ENCODE data around the gene NIPAL3. TPM values are rescaled to one million over a fixed set of nuclear protein-coding genes. Genes with fewer than 3 reads are reported as not detected.

NIPAL3 gene
- total RNA-seq, 1 experiment from 2014 or later = 7.7 TPM

DNA sequence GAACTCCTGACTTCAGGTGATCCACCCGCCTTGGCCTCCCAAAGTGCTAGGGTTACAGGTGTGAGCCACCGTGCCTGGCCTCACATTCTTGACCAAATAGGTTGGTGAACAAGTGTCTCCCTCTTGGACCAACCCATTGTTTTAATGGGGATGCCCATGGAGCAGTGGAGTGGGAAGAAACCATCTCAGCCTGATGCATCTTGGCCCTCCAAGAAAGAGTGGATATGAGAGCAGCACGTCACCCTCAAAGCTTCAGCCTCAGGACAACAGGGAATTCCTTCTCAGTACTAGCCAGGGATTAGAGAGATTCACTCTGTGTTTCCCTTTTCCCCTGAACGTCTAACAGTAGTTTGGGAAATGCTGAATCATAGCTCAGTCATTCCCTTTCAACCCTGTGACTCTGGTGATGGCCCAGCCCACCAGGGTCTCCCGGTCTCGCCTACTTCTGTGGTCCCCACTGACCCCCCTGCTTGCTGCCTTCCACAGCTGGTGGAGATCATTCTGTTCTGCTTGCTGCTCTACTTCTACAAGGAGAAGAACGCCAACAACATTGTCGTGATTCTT lies 37.4 kb downstream of the NIPAL3 start:
- Histone ChIP-seq H3K23me2 (ENCODE audit: insufficient read length, low read depth, low read length, poor library complexity, severe bottlenecking) (no peaks in the 10 kb centered on the region), H3K9me3 (ENCODE audit: control insufficient read depth, low read depth, low read length) (no peaks in the 10 kb centered on the region)
- no CpG with 5 or more reads among the region's 8 CpGs for WGBS (ENCODE audit: extremely low coverage, insufficient read length, low lambda C conversion rate)

More for the DNA sequence above, 37.4 kb downstream of the NIPAL3 start:
- Mint-ChIP-seq H3K27ac (no peak overlapping the region), H3K9me3 (no peaks in the 10 kb centered on the region), H3K4me3 (no peak overlapping the region; a peak in 1 of 5 replicates), H3K4me1 (no peaks in the 10 kb centered on the region), H3K36me3 (ENCODE audit: insufficient read depth in 1 of 3, low read depth in 3 of 3) (peaks cover 0 to 4% (median 4%) of the 10 kb centered on the region in 3 experiments; a peak in 1 of 7 replicates), H3K27me3 (ENCODE audit: low read depth) (no peaks in the 10 kb centered on the region)
- no peak overlapping the region for H3K18ac ChIP-seq (ENCODE audit: insufficient read length, low read depth, low read length)
- H3K4me2 ChIP-seq (ENCODE audit: insufficient read depth, insufficient read length, low read length) = no peak overlapping the region
- H3T11ph ChIP-seq (ENCODE audit: low read length) = no peak overlapping the region
- no peak overlapping the region for H2AK5ac ChIP-seq (ENCODE audit: insufficient read length, low read length)
- DNase-seq = no peak
- no peak overlapping the region for H2BK5ac ChIP-seq (ENCODE audit: insufficient read length, low read length)
- no peak overlapping the region for H2BK15ac ChIP-seq (ENCODE audit: low read depth, low read length)
- H3K56ac ChIP-seq (ENCODE audit: insufficient read length, low read depth, low read length) = no peak overlapping the region
- no peaks in the 10 kb centered on the region for H3K79me2 ChIP-seq (ENCODE audit: insufficient read depth, low read length)
- H2BK12ac ChIP-seq (ENCODE audit: insufficient read length, low read depth, low read length) = no peak overlapping the region
- H2BK20ac ChIP-seq (ENCODE audit: low read depth, low read length, poor library complexity, severe bottlenecking) = no peak overlapping the region
- H3K4me1 ChIP-seq (ENCODE audit: insufficient read depth, low read length) = no peaks in the 10 kb centered on the region
- H3K23ac ChIP-seq (ENCODE audit: insufficient read length, low read depth, low read length) = no peak overlapping the region
- no peak overlapping the region for H4K5ac ChIP-seq (ENCODE audit: insufficient read length, low read depth, low read length)
- H3K79me1 ChIP-seq (ENCODE audit: insufficient read depth, low read depth, low read length, poor library complexity, severe bottlenecking) = no peaks in the 10 kb centered on the region
- TF ChIP-seq, protein P1, sequence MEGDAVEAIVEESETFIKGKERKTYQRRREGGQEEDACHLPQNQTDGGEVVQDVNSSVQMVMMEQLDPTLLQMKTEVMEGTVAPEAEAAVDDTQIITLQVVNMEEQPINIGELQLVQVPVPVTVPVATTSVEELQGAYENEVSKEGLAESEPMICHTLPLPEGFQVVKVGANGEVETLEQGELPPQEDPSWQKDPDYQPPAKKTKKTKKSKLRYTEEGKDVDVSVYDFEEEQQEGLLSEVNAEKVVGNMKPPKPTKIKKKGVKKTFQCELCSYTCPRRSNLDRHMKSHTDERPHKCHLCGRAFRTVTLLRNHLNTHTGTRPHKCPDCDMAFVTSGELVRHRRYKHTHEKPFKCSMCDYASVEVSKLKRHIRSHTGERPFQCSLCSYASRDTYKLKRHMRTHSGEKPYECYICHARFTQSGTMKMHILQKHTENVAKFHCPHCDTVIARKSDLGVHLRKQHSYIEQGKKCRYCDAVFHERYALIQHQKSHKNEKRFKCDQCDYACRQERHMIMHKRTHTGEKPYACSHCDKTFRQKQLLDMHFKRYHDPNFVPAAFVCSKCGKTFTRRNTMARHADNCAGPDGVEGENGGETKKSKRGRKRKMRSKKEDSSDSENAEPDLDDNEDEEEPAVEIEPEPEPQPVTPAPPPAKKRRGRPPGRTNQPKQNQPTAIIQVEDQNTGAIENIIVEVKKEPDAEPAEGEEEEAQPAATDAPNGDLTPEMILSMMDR (conservative IDR thresholded peaks at IDR 0.05) = no peak
- no peaks in the 10 kb centered on the region for H3K27me3 ChIP-seq (ENCODE audit: insufficient read depth, low read length)
- H4K8ac ChIP-seq (replicated peaks; ENCODE audit: insufficient read length, low read depth, low read length) = no peak overlapping the region
- no peak overlapping the region for H3K14ac ChIP-seq (ENCODE audit: insufficient read depth, low read length)
- no peak overlapping the region for H3K9ac ChIP-seq (ENCODE audit: extremely low read depth, insufficient read length, low read length)
- H4K91ac ChIP-seq (ENCODE audit: insufficient read length, low read depth, low read length) = no peak overlapping the region
- H3K4ac ChIP-seq (ENCODE audit: low read depth, low read length) = no peak overlapping the region
- H3K27ac ChIP-seq (ENCODE audit: insufficient read length, low read depth, low read length) = no peak overlapping the region
- no peak overlapping the region for H2BK120ac ChIP-seq (ENCODE audit: low read depth, low read length, poor library complexity, severe bottlenecking)
- no peak overlapping the region for H2AFZ ChIP-seq (ENCODE audit: low read length)
- no peaks in the 10 kb centered on the region for H4K20me1 ChIP-seq (ENCODE audit: control insufficient read depth, insufficient read depth, insufficient read length)

Measured in H9 (cell line).